Anterior cingulate cortex (tissue), 58 donors: ENCODE data around the gene PRF1.

Experiments
- DNase-seq, 58 donors: peaks; one replicate each; lab custom pipeline; 2025; lab: John Stamatoyannopoulos, UW

PRF1 gene

DNA sequence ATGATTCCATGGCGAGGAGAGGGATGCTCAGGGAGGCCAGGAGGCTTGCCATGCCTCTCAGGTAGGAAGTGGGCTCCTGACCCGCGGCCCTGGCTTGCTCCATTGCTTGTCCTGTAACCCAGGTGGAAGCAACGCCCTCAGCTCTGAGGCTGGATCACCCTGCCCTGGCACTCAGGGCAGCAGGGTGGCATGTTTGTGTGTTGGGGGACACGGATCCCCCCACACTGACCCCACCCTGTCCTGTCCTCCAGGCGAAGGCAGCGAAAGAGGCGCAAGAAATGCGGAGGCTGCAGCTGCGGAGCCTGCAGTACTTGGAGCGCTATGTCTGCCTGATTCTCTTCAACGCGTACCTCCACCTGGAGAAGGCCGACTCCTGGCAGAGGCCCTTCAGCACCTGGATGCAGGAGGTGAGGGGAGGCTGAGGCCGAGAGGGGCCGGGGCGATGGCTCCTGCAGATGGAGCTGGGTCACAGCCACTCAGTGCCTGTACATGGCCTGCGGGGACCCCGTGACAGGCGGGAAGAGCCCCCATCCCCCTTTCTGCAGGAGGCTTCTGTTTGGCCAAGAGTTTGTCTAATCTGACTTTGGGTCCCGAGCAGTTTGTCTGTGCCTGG lies 38.3 kb downstream of the PRF1 start:
- no peak for DNase-seq

DNA sequence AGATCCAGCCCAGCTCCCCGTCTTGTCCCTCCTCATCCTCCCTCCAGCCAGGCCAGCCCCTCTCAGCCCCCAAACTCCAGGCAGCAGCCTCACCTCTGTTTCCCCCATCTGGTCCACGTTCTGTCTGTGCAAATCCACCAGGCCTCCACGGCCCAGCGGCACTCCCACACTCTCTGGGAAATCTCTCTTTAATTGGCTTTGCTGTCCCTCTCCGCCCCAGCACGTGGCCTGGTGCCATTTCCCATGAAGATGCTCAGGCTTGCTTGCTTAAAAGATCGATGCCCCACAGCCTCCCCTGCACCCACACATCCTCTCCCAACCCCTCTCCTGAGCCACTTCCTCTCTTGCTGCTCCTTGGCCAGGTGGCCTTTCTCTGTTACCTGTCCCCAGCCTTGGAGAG lies 39.3 kb downstream of the PRF1 start:
- DNase-seq = peak in 1 of 58 donors; percentile 26

DNA sequence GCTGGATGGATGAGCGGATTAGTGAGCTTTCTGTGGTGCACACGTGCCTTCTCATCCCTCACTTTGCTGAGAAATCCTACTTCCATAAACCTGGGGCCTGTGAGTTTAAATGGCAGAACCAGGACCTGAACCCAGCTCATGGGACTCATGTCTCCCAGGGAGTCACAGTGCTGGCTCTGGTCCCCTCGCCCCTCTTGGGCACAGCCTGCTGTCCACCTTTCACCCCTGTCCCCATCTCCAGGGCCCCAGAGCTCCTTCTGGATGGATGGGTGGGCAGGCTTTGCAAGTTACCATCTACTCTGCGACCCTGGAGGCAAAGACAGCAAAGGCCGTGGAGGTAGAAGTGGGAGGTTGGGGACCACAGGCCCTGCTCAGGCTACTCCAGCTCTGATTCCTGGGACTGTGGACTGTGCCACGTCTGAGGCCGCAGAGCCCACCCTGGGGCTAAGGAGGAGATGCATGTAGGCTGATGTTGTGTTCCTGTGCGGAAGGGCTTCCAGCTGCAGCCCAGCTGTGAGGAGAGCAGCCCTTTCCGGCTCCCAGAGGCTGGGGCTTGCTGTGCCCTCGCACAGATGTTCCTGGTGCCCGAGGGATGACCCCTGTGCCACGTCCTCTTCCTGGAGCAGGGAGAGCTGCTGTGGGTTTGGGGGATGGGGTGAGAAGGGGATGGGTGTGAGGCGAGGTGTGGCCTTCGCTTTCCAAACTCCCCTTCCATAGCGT lies 40.3 kb downstream of the PRF1 start:
- no peak for DNase-seq

DNA sequence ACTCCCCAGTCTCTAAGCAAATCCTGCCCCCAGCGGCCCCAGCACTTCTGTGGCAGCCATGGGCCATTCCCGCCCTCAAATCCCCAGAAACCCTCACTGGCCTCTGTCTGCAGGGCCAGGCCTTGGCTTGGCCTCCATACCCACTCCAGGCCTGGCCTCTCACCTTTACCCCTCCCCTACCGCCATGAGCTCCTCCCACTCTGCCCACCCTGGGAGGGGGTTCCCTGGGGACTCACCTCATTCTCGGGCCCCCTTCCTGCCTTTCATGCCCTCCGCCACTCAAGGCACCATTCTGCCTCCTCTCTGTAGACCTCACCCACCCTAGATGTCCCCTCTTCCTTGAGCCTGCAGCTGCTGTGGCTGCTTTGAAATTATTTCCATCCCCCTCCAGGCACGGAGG lies 41.0 kb downstream of the PRF1 start:
- no peak for DNase-seq

DNA sequence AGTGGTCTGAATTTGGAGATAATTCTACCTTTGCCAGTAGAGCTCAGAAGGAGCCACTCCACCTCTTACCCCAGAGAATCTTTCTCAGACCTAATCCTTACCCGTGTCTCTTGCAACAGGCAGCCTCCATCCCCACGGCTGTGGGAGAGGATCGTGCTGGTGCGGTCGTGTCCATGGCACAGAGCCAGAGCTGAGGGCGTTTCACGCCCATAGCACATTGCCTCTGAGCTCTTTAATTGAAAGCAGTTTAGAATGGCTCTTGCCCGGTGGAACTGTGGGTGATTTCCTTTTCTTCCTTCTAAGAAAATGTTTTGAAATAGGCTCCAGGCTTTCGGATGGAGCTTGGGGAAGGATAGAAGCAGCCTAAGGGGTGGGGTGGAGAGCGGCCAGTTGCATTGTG lies 41.5 kb downstream of the PRF1 start:
- DNase-seq = peak in 25 of 58 donors; percentile 9 to 78 (median 39)

DNA sequence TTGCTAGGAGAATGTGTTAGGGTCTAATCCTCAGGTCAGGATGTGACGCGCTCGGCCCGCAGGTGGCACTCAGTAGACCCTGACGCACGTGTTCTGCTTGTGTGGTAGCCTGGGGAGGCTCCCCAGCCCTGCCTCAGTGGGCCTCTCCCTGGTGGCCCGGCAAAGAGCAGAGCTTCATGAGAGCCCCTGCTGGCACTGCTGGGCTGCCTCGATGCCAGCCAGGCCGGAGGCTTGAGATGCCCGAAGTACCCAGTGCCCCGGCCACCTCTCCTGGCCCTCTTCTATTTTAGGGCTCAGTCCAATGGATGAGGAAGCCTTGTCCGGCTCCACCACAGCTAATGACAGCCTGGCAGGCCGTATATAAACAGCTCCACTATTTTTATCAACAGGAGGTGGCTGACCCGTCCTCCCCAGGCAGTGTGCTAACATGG lies 42.0 kb downstream of the PRF1 start:
- no peak for DNase-seq

DNA sequence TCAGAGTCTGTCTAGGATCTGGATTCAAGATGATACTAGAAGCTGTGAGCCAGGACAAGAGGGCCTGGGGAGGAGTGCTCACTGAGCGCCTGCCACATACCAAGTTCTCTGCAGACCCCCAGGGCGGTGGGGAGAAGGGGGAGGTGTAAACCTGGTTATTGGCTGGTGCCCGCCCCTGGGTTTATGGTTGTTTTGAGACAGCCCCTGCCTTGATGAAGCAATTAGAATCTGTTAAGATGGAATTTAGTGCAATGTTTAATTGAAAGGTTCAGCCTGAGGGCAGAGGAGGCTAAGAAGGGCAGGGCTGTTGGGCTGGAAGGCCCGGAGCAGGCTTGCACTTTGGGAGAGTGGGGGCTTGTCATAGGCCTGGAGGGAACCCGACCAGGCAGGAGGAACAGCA lies 42.7 kb downstream of the PRF1 start:
- DNase-seq = no peak

DNA sequence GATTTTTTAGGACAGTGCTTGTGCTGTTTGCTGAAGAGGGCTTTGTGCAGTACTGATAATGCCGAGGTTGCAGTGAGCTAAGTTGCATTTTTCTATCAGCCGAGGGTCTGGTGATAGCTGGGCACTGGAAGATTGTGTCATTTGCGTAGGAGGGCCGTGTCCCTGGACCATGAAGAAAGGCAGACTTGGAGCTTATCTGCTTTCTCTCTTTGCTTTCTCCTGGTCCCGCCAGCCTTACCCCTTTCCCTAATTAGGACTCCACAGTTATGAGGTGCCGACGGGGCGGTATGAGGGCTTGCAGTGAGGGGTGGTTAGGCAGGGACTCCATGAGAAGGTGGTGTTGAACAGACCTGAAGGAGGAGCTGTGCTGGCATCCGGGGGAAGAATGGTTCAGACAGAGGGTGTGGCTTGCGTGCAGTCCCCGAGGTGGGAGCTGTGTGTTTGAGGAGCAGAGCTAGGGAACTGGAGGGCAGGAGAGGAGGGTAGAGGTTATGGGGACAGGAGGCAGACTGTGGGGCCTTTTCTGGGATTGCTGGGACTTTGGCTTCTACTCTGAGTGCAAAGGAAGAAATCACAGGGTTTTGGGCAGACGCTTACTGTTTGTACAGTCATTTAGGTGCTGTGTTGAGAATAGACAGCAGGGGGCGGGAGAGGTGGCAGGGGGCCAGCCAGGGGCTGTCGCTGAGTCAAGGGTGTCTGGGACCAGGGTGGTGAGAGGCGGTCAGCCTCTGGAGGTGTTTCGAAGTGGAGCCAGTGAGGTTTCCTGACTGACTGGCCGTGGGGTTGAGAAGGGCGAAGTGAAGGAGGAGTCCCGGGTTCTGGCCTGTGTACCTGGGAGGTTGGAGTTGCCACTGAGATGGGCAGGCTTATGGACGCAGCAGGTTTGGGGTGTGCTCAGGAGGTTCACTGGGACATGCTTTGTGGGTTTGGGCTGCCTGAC lies 43.4 kb downstream of the PRF1 start:
- peak in 17 of 58 donors; percentile 10 to 48 (median 21) for DNase-seq

DNA sequence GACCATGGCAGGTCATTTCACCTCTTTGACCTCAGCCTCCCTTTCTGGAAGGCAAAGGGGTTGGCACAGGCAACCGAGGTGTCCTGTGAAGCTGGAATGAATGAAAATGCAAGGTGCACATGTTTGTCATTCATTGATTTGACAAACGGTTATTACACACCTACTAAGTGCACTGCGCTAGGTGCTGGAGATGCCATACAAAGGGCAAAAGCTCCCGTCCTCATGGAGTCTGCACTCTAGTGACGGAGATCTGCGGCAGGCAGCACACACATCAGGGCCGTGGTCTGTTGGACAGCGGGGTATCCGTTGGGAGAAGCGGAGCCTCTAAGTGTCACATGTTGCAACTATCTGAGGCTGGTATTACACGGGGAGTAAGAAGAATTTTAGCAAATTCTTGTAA lies 44.2 kb downstream of the PRF1 start:
- no peak for DNase-seq

DNA sequence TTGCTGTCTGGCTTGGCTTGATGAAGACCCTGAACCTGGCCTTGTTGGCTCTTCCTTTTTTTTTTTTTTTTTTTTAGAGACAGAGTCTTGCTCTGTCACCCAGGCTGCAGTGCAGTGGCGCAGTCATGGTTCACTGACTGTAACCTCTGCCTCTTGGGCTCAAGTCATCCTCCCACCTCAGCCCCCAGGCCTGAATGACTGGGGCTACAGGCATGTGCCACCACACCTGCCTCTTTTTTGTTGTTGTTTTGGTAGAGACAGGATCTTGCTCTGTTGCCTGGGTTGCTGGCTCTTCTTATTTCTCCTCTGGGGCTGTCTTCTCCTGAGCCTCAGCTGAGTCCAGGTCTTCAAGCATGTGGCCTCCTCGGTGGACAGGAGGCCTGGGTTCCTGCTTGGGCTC lies 44.7 kb downstream of the PRF1 start:
- no peak for DNase-seq

DNA sequence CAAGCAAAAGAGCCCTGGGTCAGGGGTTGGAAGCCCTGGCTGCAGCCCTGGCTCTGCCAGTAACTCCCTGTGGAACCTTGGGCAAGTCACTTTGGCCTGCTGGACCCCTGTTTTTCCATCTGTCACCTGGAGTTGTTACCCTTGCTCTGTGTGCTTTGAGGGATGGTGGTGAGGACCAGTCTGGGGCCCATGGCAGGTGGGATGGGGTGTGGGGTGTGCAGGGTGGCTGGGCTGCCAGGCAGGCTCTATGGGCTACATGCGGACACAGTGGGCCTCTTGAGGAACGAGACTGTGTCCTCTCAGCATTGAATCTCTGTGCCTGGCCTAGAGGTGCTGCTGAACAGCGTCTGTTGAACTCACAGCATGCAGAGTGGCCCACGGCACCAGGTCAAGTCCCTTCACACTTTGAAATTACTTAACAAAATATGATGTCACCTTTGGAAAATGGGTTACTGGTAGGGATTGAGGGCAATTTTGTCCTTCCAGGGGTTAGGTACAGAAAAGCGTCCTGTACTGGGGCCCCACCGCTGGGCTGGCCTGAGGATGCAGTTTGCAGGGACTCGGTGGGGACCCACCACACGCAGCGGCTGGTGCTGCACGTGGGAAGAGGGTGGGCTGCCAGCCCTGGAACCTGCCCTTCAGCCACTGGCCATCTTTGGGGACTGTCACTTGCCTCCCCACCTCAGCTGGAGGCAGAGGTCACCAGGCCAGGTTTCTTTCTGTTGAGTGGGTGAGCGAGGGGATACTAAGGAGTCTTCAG lies 45.3 kb downstream of the PRF1 start:
- DNase-seq = no peak

DNA sequence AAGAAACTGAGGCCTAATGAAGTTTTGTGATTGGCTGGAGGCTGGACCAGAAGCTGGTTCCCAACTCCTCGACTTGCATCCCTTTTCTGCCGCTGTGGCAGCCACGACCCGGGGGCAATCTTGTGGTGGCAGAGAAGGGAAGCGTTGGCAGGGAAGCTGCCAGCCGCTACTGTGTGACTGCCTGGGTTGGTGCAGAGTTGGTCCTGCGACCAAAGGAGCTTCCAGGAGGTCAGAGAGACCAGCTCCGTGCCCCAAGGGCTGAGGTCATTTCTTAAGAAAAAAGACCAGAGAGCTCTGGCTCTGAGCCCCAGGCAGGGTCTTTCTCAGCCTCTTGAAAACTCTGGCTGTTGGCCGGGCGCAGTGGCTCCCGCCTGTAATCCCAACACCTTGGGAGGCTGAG lies 47.2 kb downstream of the PRF1 start:
- DNase-seq = no peak

DNA sequence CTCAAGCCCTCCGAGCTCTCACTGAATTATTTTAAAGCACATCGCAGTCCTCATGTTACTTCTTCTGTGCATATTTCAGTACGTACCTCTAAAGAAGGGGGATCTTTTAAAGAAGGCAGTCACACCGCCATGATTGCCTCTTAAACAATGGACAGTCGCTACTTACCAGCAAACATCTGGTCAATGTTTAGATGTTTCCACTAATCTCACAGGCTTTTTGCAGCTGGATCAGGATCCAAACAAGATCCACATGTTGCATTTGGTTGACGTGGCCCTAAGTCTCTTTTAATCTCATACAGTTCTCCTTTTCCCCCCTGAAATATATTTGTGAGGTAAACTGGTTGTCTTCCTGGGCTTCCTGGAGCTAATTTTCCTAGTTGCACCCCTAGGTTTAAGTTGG lies 50.0 kb downstream of the PRF1 start:
- no peak for DNase-seq

DNA sequence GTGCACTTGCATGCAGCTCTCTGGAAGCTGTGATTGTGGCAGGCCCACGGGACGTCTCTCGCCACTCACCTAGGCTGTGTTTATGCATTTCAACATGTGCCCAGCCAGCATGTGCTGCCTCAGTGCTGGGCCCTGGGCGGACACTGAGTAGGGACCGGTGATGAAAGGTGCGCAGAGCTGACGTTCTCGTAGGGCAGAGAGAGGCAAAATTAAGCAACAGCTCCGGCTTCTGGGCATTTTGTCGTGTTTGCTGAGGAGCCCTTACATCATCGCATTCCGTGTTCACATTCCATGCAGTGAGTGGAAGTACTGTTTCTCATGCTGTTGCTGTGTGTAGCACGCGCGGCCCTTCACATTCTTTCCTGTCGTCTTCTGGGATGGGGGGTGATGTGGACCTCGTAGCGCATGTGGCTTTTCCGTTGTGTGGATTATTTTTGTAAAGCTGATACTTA lies 50.5 kb downstream of the PRF1 start:
- DNase-seq = no peak

DNA sequence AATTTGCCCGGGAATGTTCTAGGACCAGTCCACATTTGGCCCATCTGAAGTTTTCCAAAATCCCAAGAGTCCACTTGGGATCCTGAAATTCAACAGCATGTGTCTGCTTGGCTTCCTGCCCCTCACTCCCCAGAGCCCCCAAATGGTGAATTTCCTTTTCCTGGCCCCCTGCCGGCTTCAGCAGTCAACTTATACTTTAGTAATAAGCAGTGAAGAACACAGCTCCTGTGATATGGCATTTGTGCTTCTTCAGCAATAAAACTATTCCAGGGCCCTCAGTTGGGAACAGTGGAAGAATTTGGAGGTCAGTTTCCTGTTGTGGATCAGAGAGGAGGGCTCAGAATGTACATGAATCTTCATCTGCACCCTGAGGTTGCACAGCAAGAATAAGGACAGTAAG lies 51.1 kb downstream of the PRF1 start:
- DNase-seq = no peak

DNA sequence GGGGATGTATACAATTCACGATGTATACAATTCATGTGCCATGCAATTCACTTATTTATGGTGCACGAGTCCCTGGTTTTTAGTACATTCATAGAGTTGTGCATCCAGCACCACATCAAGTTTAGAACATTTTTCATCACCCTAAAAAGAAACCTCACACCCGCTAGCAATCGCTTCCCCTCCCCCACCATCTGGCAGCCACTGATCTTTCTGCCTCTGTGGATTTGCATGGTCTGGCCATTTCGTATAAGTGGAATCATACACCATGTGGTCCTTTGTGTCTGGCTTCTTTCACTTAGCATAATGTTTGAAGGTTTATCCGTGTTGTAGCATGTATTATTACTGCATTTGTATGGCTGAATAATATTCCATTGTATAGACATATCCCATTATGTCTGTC lies 52.1 kb downstream of the PRF1 start:
- no peak for DNase-seq

DNA sequence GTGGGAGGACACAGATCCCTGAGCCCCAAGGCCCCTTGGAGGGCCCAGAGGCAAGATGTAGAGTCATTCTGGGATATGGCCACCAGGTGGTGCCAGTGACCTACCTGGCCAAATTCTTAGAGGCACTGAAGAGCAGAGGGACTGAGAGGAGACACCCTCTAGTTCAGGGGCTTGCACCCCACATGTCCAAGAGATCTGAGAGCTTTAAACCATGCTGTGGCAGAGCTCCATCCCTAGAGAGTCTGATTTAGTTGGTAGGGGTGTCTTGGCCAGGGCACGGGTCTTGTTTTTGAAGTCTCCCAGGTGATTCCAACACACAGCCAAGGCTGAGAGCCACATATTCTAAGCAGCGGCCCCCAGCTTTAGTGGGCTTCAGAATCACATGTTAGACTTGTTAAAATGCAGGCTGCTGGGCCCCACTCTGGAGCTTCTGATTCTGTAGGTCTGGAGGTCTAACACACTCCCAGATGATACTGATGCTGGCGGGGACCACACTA lies 52.5 kb downstream of the PRF1 start:
- peak in 52 of 58 donors; percentile 10 to 70 (median 30) for DNase-seq

DNA sequence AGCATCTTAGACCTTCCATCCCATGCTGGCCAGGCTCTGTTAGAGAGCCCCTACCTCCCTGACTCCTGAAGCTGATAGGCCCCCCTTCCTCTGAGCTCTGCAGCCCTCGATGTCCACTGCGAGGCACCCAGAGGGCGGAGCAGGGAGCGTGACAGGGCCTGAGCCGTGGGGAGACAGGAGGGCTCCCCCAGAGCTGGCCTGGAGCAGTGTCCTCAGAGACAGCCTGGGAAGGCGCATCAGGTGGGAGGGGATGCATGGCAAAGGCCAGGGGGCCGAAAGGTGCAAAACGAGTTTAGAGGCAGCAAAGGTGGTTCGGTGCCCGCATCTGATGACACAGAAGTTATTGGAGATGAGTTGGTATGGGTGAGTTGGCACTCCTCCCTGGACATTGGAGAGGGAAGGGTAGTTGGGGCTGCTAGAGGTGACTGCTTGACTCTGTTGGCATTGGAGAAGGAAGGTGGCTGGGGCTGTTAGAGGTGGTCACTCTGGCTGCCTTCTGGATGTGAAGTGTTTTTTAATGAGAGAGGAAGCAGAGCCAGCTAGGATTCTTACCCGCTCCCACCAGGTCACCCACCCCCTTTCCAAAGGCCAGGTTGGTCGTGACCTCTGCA lies 53.1 kb downstream of the PRF1 start:
- no peak for DNase-seq
